Measurements from ENCODE around the gene KRT6B.
"Not testable (repeated sequence)": the region's sequence is repeated elsewhere in the genome, so short reads cannot be mapped to it uniquely, and the experiment has no call there.

Gene KRT6B

GRCh38 chr12:52410589-52411248, 41.2 kb downstream of the KRT6B start:
- DNase-seq: not testable (repeated sequence)

GRCh38 chr12:52407918-52408317, 44.0 kb downstream of the KRT6B start:
- no peak for DNase-seq

DNA sequence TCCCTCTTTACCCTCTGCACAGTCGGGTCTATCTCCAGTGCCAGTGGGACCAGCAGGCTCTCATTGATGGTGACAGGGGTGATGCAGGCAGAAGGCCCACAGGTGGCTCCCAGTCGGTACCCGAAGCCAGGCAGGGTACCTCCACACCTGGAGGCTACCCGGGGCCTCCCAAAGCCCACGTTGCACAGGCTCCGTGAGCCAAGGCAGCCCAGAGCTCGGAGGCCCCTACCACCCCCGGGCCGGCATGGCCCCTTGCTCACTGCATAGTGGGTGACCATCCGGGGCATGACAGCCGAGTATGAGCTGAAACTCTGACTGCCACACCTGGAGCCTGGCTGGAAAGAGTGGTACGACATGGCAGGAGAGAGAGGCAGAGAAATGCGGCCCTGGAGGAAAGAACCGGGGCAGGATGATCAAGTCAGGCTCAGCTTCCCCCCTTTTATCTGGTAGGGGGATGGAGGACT, 46.0 kb downstream of the KRT6B start, which contains the start of gene KRT82:
Gene KRT82 (minus strand): TSS at position 414 of the 464 bp plus-strand sequence. CDS start 58 bp downstream, at position 356.
- DNase-seq: no peak

DNA sequence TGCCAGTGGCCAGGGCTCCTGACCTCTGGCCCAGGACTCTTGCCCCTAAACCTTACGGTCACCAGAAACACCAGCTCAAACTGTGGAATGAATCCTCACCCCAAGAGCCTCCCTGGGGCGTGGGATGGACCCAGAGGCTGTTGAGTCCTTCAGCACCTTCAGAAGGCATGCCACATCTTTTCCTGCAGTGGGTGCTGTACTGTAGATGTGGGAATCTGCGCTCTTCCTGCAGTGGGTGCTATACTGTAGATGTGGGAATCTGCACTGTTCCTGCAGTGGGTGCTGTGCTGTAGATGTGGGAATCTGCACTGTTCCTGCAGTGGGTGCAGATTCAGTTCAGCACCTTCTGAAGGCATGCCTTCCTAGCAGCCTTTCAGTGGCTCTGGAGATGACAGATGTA, 47.0 kb downstream of the KRT6B start:
- no peak for DNase-seq

- no peak for DNase-seq
Measured at GRCh38 chr12:52403561-52403960, 48.4 kb downstream of the KRT6B start.

GRCh38 chr12:52402873-52403540, 48.9 kb downstream of the KRT6B start:
- no peak for DNase-seq

DNA sequence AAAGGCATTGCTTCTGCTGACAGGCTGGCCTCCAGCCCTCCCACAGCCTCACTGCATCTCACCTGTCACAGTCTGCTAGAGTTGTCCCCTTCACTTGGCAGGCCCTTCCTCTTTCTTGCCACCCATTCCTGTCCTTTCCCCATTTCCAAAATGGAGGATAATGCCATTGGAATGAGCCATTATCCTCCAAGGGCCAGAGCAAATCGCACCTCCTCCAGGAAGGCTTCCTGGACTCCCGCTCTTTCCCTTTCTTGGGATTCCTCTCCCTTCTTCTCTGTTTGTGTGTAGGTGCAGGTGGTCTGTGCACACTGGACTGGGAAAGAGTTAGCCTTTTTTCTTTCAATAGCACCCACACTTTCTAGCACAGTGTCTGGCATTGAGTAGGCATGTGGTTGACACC, 49.6 kb downstream of the KRT6B start:
- DNase-seq: no peak

- no peak for DNase-seq
Measured at GRCh38 chr12:52401926-52402325, 50.0 kb downstream of the KRT6B start.

DNA sequence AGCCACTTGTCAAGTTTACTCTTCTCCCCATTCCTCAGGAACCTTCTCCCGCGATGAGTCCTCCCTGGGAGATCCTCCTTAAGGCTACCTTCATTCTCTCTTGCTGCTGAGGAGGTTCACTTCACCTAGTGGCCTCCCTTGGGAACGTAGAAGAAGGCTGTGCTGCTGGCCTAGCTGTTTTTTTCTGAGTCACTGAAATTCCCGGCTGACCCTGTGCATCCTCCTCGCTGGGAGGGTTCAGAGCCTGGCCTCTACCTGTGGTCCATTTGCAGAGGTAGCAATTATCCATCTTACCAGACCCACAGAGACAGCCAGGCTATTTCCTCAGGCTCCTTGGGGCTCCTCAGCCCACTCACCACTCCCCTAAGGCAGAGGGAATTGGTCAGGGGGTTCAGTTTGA, 50.4 kb downstream of the KRT6B start:
- no peak for DNase-seq

DNA sequence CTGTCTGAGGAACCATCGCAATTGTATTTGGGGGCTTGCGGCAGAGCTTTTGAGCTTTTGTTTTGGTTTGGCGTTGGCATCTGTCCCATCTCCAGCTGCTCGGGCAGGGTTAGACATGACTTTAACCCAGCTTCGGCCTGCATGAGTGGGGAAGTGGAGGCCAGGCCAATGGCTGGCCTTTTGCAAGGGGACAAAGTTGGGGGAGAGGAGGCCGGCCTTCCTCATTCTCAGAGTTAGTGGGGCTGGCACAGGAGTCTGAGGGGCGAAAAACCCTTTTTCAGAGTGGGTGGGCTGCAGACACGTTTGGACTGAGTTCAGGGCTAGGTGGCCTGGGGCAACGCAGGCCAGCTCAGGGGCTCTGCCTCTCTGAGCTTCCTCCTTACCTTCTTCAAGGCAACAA, 51.0 kb downstream of the KRT6B start:
- no peak for DNase-seq

GRCh38 chr12:52399756-52400155, 52.2 kb downstream of the KRT6B start:
- DNase-seq: no peak

DNA sequence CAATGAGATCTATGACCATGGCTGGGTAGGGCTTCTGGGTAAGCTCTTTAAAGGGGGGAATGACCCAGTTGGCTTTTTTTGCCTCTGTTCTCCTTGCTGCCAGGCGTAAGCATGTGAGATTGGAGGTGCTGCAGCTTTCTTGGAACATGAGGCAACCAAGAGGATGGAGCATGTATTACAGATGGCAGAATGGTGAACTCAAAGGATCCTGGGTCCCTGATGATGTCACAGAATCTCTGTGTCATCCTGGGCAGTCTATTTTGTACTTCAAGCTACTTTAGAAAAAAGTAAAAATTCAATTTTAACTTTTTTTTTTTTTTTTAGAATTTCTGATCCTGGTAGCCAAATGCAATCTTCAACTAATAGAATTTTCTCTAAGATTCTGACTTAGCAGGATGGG, 53.8 kb downstream of the KRT6B start:
- no peak for DNase-seq

- no peak for DNase-seq
Measured at GRCh38 chr12:52396656-52397055, 55.3 kb downstream of the KRT6B start.

Measured in NCI-H2081 treated with DMSO at 0.1 percent for 48 hours (cell line).